Stomach (tissue), 9 donors: ENCODE measurements around the gene NAA38. TPM values are rescaled to one million over a fixed set of nuclear protein-coding genes. Genes with fewer than 3 reads are reported as not detected.

ENCODE experiments used
- DNase-seq, 2 donors: peaks; one replicate each; pipeline versions ENCODE4 v3.0.0 to v3.0.0-alpha.2; 2013 to 2019
- H3K27ac ChIP-seq, 5 donors: fragments of 200-600 bp in 4 of 5; sonication (generic) in 4 of 5; one replicate each; pipeline ENCODE4 v1.5.1; 2013 to 2019; ENCODE audit warnings: mild to moderate bottlenecking in 1 of 5, moderate library complexity in 1 of 5
- H3K27me3 ChIP-seq, 3 donors: fragments of 200-600 bp; sonication (generic); one replicate each; pipeline ENCODE4 v1.5.1; 2017 to 2019; ENCODE audit warnings: mixed run types in 1 of 3
- H3K36me3 ChIP-seq, 4 donors: fragments of 200-600 bp; sonication (generic); 1 replicate in 3 of 4; 2 replicates in 1 of 4; pipeline ENCODE4 v1.5.1; 2016 to 2019
- H3K4me1 ChIP-seq, 4 donors: fragments of 200-600 bp; sonication (generic); one replicate each; pipeline ENCODE4 v1.5.1; 2016 to 2019
- H3K4me3 ChIP-seq, 4 donors: fragments of 200-600 bp; sonication (generic) in 3 of 4; one replicate each; pipeline ENCODE4 v1.5.1; 2016 to 2019; ENCODE audit warnings: mild to moderate bottlenecking in 1 of 4
- H3K9me3 ChIP-seq, 4 donors: fragments of 200-600 bp; sonication (generic); one replicate each; pipeline ENCODE4 v1.5.1; 2016 to 2019
- EP300 ChIP-seq: sonication (generic); formaldehyde crosslinking; IDR thresholded peaks from one replicate; pipeline ENCODE4 v1.6.1; 2017; ENCODE audit warnings: antibody characterized with exemption
- POLR2A ChIP-seq, 4 donors: fragments of 450-650 bp; IDR thresholded peaks; one replicate each; pipeline ENCODE4 v1.6.1; 2016; ENCODE audit warnings: antibody characterized with exemption in 4 of 4, control low read depth in 2 of 4, mild to moderate bottlenecking in 1 of 4, moderate library complexity in 1 of 4
- POLR2AphosphoS5 ChIP-seq, 3 donors: sonication (generic); formaldehyde crosslinking; IDR thresholded peaks; one replicate each; pipeline ENCODE4 v1.6.1; 2016; ENCODE audit warnings: antibody characterized with exemption in 3 of 3
- WGBS, 5 donors: extraction: QIAGEN DNeasy Blood & Tissue Kit in 3 of 5; methylation state at CpG; one replicate each; pipeline versions ENCODE4 v1.1.5 to v1.1.7; 2013 to 2018; 5-methylcytosine and 5-hydroxymethylcytosine counted together
- intact Hi-C: fragments of 100-400 bp; cut with DNase I; formaldehyde crosslinking; loops from one replicate; pipeline ENCODE4 v1.15.1; 2023; ENCODE audit warnings: low total_unique reads
- polyA plus RNA-seq, 3 donors: library from polyadenylated mRNA; stranded (reverse); fragments of 200-250 nt; gene quantifications; one replicate each; pipeline ENCODE4 v1.2.3, GENCODE V29; 2013
- total RNA-seq, 5 donors: library from RNA; depleted of rRNA; stranded (reverse); fragments of >200 nt; gene quantifications; one replicate each; pipeline versions ENCODE4 v1.1.0 to v1.2.3, GENCODE V29; 2014 to 2016
- TF ChIP-seq, protein P1 (sequence below), 7 experiments: fragments of 450-650 bp in 4 of 7; fragments of 200-600 bp in 3 of 7; sonication (generic) in 3 of 7; IDR thresholded peaks; one replicate each; pipeline ENCODE4 v1.5.1; 2016 to 2019; ENCODE audit warnings: antibody characterized with exemption in 7 of 7, control low read depth in 2 of 7, mild to moderate bottlenecking in 1 of 7
- donor health status: healthy with polysubstance abuse.
- donor health status: Bipolar disorder and iron deficiency.
- donor health status: healthy.

NAA38 gene
- total and polyA plus RNA-seq, 8 donors, result 42.0 to 281 (median 126) TPM

DNA sequence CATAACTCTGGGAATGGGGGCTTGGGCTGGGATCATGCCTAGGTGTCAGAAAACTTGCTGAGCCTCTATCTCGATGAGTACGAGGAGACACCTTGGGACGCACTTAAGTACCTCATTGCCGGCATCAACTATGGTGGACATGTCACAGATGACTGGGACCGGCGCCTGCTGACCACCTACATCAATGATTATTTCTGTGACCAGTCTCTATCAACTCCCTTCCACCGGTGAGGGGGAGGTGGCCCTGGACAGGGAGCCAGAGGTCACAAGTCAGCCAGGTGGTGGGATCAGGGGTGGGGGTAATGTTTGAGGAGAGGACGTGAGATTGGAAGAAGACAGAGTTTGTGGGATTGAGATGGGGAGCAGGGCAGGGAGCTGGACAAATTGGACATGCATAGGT lies 26.7 kb downstream of the NAA38 start:
- TF ChIP-seq, protein P1, sequence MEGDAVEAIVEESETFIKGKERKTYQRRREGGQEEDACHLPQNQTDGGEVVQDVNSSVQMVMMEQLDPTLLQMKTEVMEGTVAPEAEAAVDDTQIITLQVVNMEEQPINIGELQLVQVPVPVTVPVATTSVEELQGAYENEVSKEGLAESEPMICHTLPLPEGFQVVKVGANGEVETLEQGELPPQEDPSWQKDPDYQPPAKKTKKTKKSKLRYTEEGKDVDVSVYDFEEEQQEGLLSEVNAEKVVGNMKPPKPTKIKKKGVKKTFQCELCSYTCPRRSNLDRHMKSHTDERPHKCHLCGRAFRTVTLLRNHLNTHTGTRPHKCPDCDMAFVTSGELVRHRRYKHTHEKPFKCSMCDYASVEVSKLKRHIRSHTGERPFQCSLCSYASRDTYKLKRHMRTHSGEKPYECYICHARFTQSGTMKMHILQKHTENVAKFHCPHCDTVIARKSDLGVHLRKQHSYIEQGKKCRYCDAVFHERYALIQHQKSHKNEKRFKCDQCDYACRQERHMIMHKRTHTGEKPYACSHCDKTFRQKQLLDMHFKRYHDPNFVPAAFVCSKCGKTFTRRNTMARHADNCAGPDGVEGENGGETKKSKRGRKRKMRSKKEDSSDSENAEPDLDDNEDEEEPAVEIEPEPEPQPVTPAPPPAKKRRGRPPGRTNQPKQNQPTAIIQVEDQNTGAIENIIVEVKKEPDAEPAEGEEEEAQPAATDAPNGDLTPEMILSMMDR (IDR thresholded peaks at IDR 0.05), result no peak
- TF ChIP-seq POLR2AphosphoS5 (IDR thresholded peaks at IDR 0.05) (no peak), POLR2A (IDR thresholded peaks at IDR 0.05) (no peak), EP300 (no peak)
- WGBS, 5 donors, result 84 to 89% (median 86%) methylated on average over 8 of the region's 8 CpGs

DNA sequence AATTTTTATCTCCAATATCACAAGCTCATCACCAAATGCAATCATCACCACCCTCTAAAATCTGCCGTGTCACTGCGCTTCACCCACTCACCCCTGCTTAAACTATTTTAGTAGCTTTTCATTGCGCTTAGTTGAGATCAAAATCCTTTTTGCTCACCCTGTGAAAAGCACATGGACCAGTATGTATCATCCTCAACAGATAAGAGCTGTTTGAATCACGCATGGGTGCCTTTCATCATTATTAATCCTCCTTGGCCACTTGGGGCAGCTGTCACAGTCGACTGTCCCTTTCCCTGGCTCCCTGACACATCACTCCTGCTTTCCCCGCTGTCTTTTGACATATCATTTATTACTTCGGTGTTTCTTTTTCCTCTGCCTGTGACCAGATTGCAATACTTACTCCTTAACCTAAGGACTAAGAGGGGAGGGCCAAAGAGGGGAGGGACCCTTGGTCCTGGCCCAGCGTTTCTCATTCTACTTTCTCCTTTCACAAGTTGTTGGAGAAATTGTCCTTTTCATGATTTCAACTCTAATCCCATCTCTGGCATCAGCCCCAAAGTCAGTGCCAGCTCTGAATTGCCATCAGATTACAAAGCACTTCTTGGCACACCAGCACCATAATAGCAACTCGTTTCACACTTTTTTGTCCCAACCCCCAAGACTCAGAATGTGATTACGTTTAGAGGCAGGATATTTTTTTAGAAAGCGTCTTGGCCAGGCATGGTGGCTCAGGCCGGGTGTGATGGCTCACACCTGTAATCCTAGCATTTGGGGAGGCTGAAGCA lies 32.0 kb downstream of the NAA38 start:
- Histone ChIP-seq H3K4me3 (no peak overlapping the region), H3K4me1 (peaks cover 6 to 17% (median 10%) of the 10 kb centered on the region in 4 donors), H3K27ac (peak overlapping the region in 2 of 5 donors; percentile 14 to 25), H3K9me3 (no peaks in the 10 kb centered on the region), H3K36me3 (no peaks in the 10 kb centered on the region), H3K27me3 (no peaks in the 10 kb centered on the region)
- intact Hi-C loops, result no loop called here
- WGBS, 5 donors, result 28 to 40% (median 32%) methylated on average over 12 of the region's 12 CpGs
- DNase-seq, result peak in 1 of 2 donors; percentile 18
- TF ChIP-seq EP300 (no peak), POLR2A (IDR thresholded peaks at IDR 0.05) (no peak), POLR2AphosphoS5 (IDR thresholded peaks at IDR 0.05) (peak in 1 of 3 donors; percentile 22)
- TF ChIP-seq, protein P1 (IDR thresholded peaks at IDR 0.05), result no peak

More for the DNA sequence above, 26.7 kb downstream of the NAA38 start:
- no peaks in the 10 kb centered on the region for H3K36me3 ChIP-seq
- H3K4me1 ChIP-seq, result peaks cover 3 to 17% (median 13%) of the 10 kb centered on the region in 4 donors
- intact Hi-C loops, result no loop called here
- H3K27me3 ChIP-seq, result no peaks in the 10 kb centered on the region
- no peak for DNase-seq
- no peaks in the 10 kb centered on the region for H3K9me3 ChIP-seq
- no peak overlapping the region for H3K27ac ChIP-seq
- no peak overlapping the region for H3K4me3 ChIP-seq

DNA sequence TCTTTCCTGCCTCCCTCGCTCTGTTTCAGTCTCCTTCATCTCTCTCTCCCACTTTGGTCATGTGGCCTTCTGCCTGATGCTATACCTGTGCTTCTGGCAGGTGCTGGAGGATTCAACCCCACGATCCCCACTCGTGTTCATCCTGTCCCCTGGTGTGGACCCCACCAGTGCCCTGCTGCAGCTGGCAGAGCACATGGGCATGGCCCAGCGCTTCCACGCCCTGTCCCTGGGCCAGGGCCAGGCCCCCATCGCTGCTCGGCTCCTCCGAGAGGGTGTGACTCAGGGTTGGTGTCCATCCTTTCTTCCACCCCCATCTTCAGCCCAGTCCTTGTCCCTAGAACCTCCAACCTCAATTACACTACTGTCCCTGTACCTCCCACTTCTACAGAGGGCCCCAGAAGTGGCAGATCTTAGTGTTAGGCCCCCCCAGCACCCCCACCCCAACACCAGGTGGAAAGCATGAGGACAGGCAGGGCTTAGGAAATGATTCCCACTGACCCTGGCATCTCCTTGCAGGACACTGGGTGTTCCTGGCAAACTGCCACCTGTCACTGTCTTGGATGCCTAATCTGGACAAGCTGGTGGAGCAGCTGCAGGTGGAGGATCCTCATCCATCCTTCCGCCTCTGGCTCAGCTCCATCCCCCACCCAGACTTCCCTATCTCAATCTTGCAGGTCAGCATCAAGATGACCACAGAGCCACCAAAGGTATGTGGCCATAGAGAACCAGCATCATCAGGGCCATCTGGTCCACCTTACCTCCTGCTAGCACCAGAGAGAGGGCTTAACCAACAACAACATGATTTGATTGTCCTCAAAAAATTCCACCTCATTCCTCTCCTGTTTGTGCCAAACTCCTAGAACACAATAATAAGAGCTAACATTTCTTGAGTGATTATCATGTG lies 33.1 kb downstream of the NAA38 start:
- intact Hi-C loops, result no loop called here
- no peak overlapping the region for H3K4me3 ChIP-seq
- no peak overlapping the region for H3K27ac ChIP-seq
- peak in 1 of 2 donors; percentile 12 for DNase-seq
- 74 to 84% (median 79%) methylated on average over 9 of the region's 9 CpGs for WGBS, 5 donors
- H3K27me3 ChIP-seq, result no peaks in the 10 kb centered on the region
- TF ChIP-seq, protein P1 (IDR thresholded peaks at IDR 0.05), result no peak
- TF ChIP-seq EP300 (no peak), POLR2AphosphoS5 (IDR thresholded peaks at IDR 0.05) (no peak), POLR2A (IDR thresholded peaks at IDR 0.05) (no peak)
- H3K4me1 ChIP-seq, result peaks cover 6 to 17% (median 10%) of the 10 kb centered on the region in 4 donors
- no peaks in the 10 kb centered on the region for H3K36me3 ChIP-seq
- H3K9me3 ChIP-seq, result no peaks in the 10 kb centered on the region

DNA sequence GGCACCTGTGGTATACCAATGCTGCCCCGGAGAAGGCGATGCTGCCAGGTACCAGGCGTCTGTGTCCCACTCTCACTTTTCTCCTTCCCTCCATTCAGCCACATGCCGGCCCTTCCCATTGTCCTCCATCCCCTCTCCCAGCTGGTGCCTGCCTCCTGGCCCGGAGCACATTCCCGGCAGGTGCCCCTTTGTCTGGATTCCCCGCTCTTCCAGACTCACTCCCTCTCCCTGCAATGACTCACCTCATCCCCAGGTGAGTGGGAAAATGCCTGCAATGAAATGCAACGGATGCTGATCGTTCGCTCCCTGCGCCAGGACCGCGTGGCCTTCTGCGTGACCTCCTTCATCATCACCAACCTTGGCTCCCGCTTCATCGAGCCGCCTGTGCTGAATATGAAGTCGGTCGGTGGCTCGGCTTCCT lies 33.8 kb downstream of the NAA38 start:
- WGBS, 5 donors, result 84 to 89% (median 86%) methylated on average over 20 of the region's 20 CpGs

More for the DNA sequence above, 33.8 kb downstream of the NAA38 start:
- Histone ChIP-seq H3K4me1 (peaks cover 6 to 17% (median 10%) of the 10 kb centered on the region in 4 donors), H3K27ac (no peak overlapping the region), H3K36me3 (no peaks in the 10 kb centered on the region), H3K9me3 (no peaks in the 10 kb centered on the region), H3K4me3 (no peak overlapping the region), H3K27me3 (no peaks in the 10 kb centered on the region)
- intact Hi-C loops, result no loop called here
- DNase-seq, result peak in 1 of 2 donors; percentile 2
- no peak for TF ChIP-seq POLR2AphosphoS5 (IDR thresholded peaks at IDR 0.05)
- no peak for TF ChIP-seq EP300
- TF ChIP-seq, protein P1 (IDR thresholded peaks at IDR 0.05), result no peak
- TF ChIP-seq POLR2A (IDR thresholded peaks at IDR 0.05), result no peak
